T-helper 1 cell (primary cell): ENCODE measurements around the gene TMEM238.
A peak's percentile ranks its signal among the peaks of the same experiment; 100 is the strongest.
"Not testable (repeated sequence)": the region's sequence is repeated elsewhere in the genome, so short reads cannot be mapped to it uniquely, and the experiment has no call there.

Experiments
- DNase-seq, 5 donors: peaks; one replicate each; pipeline ENCODE4 v3.0.0-alpha.2; 2012 to 2020
- total RNA-seq, 4 donors: gene quantifications; one replicate each; lab custom pipeline; 2026; lab: John Stamatoyannopoulos, UW

The TMEM238 gene
- 1.5 to 5.3 (median 2.5) reads per million in 4 donors for total RNA-seq

GRCh38 chr19:55384131-55384919 is at the start of gene TMEM238:
TSS of gene TMEM238 (minus strand) at chr19:55384292. CDS start at chr19:55384259, 33 bp downstream.
- peak in 2 of 5 donors; percentile 33 to 37 for DNase-seq

- no peak for DNase-seq
These were observed 49.2 kb upstream of the TMEM238 start for GRCh38 chr19:55433292-55433691.

GRCh38 chr19:55432241-55432959 is 48.3 kb upstream of the TMEM238 start:
- DNase-seq: no peak

- no peak for DNase-seq
These were observed 47.1 kb upstream of the TMEM238 start for GRCh38 chr19:55431183-55431582.

- DNase-seq: no peak
These were observed 42.0 kb upstream of the TMEM238 start for GRCh38 chr19:55426042-55426441.

- DNase-seq: no peak
These were observed 40.4 kb upstream of the TMEM238 start for GRCh38 chr19:55424518-55424917.

- DNase-seq: no peak
These were observed 39.3 kb upstream of the TMEM238 start for GRCh38 chr19:55423225-55424005.

GRCh38 chr19:55421281-55421680 is 37.2 kb upstream of the TMEM238 start:
- peak in 2 of 5 donors; percentile 17 to 27 for DNase-seq

- no peak for DNase-seq
These were observed 35.6 kb upstream of the TMEM238 start for GRCh38 chr19:55419624-55420236.

- no peak for DNase-seq
These were observed 35.0 kb upstream of the TMEM238 start for GRCh38 chr19:55419103-55419502.

GRCh38 chr19:55418185-55418584 is 34.1 kb upstream of the TMEM238 start:
- DNase-seq: peak in 3 of 5 donors; percentile 25 to 57 (median 37)

- no peak for DNase-seq
These were observed 26.1 kb upstream of the TMEM238 start for GRCh38 chr19:55410168-55410567.

GRCh38 chr19:55409179-55409578 is 25.1 kb upstream of the TMEM238 start:
- DNase-seq: not testable (repeated sequence)

GRCh38 chr19:55408533-55408872 is 24.4 kb upstream of the TMEM238 start:
- DNase-seq: no peak

GRCh38 chr19:55407800-55408532 is 23.9 kb upstream of the TMEM238 start:
- DNase-seq: peak; percentile 95 to 99 (median 97)

- DNase-seq: not testable (repeated sequence)
These were observed 23.4 kb upstream of the TMEM238 start, which contains the start of gene UBE2S for GRCh38 chr19:55407550-55407799. TSS of gene UBE2S (minus strand) at chr19:55407788. CDS start at chr19:55407589, 199 bp downstream.

GRCh38 chr19:55406826-55407549 is 22.9 kb upstream of the TMEM238 start:
- peak in 2 of 5 donors; percentile 21 to 59 for DNase-seq

GRCh38 chr19:55406091-55406825 is 22.2 kb upstream of the TMEM238 start:
- DNase-seq: peak in 1 of 5 donors; percentile 24

- no peak for DNase-seq
These were observed 21.5 kb upstream of the TMEM238 start for GRCh38 chr19:55405638-55406037.

- DNase-seq: no peak
These were observed 18.4 kb upstream of the TMEM238 start for GRCh38 chr19:55402509-55402908.

GRCh38 chr19:55401390-55401789 is 17.3 kb upstream of the TMEM238 start:
- DNase-seq: not testable (repeated sequence)
